ENCODE measurements around the gene RBM38.

The RBM38 gene

DNA sequence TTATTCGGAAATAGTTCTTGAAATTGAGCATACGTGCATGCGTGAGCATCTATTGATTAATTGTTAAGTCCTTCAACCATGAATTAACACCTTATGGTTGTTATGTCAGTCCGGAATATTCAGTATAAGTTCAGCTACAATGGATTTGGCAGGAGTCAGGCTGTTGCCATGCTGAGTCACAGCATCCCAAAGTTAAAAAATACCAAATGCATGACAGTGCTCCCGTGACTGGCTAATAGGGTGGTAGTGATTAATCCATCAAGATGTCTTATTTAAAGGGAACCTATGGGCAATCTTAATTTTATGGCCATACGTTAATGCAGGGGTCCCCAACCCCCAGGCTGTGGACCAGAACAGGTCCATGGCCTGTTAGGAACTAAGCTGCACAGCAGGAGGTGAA, 29.7 kb upstream of the RBM38 start:
- Histone ChIP-seq H2AK5ac (ENCODE audit: low read depth, low read length) (no peak overlapping the region), H3K4me2 (ENCODE audit: insufficient read depth, low read length, poor library complexity, severe bottlenecking) (no peak overlapping the region), H2BK12ac (ENCODE audit: low read length) (no peak overlapping the region), H3K4me1 (ENCODE audit: control insufficient read depth in 2 of 2, insufficient read depth in 1 of 2, low read depth in 1 of 2, low read length in 2 of 2) (no peaks in the 10 kb centered on the region), H3K79me1 (ENCODE audit: low read depth, low read length) (peaks cover 3% of the 10 kb centered on the region), H3K9me3 (replicated peaks in 1 of 2; ENCODE audit: control insufficient read depth in 2 of 2, insufficient read depth in 1 of 2, low read depth in 1 of 2, low read length in 2 of 2) (peaks cover 2 to 8% of the 10 kb centered on the region in 2 donors), H2BK15ac (ENCODE audit: low read length) (no peak overlapping the region), H3K23ac (ENCODE audit: low read depth, low read length, poor library complexity) (no peak overlapping the region), H3K27ac (replicated peaks; ENCODE audit: low read length) (no peak overlapping the region), H3K36me3 (replicated peaks in 1 of 2; ENCODE audit: control insufficient read depth in 2 of 2, insufficient read depth in 2 of 2, low read length in 2 of 2) (peaks cover 17 to 32% of the 10 kb centered on the region in 2 donors), H2AFZ (ENCODE audit: low read length) (no peak overlapping the region), H3K4me3 (ENCODE audit: low read length in 2 of 2) (no peak overlapping the region), H4K8ac (ENCODE audit: low read depth, low read length) (no peak overlapping the region), H3K4ac (ENCODE audit: low read length) (no peak overlapping the region), H3K14ac (ENCODE audit: low read length) (no peak overlapping the region), H3K27me3 (ENCODE audit: control insufficient read depth in 3 of 3, insufficient read depth in 3 of 3, low read depth in 1 of 3, low read length in 3 of 3) (no peaks in the 10 kb centered on the region), H4K91ac (ENCODE audit: low read depth, low read length, poor library complexity) (no peak overlapping the region), H3K9ac (ENCODE audit: low read depth, low read length, poor library complexity) (no peak overlapping the region), H2BK120ac (ENCODE audit: low read depth, low read length) (no peak overlapping the region), H3K18ac (ENCODE audit: low read length) (no peak overlapping the region), H2BK5ac (ENCODE audit: low read length) (no peak overlapping the region)
- no peak for DNase-seq (ENCODE audit: low spot score)
- 100% methylated on average over 1 of the region's 6 CpGs for WGBS, 2 donors (ENCODE audit: extremely low coverage in 2 of 2, insufficient read length in 2 of 2, insufficient replicate concordance in 1 of 2)

DNA sequence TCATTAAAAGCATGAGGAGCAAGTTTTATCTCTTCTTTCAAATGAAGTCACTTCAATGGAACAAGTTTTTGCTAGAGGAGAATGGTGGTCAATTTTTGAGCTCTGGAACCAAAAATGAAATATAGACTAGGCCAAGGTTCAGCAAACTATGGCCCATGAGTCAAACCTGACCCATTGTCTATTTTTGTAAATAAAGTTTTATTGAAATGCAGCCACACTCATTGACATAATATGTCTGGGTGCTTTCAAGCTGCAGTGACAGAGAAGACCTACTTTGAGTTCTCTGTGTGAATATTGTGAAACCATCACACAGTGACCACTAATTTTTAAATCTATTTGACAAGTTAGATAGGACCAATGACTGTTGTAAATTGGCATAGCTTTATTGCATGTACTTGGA, 26.7 kb upstream of the RBM38 start:
- H4K91ac ChIP-seq (ENCODE audit: low read depth, low read length, poor library complexity): no peak overlapping the region
- no peak overlapping the region for H3K4me3 ChIP-seq (ENCODE audit: low read length in 2 of 2)

DNA sequence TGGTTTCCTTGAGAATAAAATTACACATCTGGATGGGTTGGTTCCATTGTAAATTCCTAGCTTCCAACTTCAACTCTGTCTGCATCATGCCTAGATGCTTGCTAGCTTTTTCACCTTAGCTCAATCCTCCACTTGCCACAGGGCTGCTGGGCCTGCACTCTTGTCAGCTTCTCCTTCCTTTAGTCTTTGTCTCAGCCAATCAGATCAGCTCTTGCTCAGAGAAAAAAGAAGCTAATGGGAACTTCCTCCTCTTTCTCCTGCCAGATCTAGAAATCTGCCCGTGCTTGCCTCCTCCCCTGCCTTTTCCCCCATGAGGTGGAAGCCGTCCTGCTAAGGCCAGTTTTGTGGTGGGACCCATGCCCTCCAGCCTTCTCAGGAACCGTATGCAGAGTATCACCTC, 21.6 kb upstream of the RBM38 start:
- Histone ChIP-seq H2BK5ac (ENCODE audit: low read length) (no peak overlapping the region), H3K27me3 (ENCODE audit: control insufficient read depth in 3 of 3, insufficient read depth in 3 of 3, low read depth in 1 of 3, low read length in 3 of 3) (no peaks in the 10 kb centered on the region), H2AK5ac (ENCODE audit: low read depth, low read length) (no peak overlapping the region), H2BK12ac (ENCODE audit: low read length) (no peak overlapping the region), H3K18ac (ENCODE audit: low read length) (no peak overlapping the region), H2AFZ (ENCODE audit: low read length) (no peak overlapping the region), H3K79me1 (ENCODE audit: low read depth, low read length) (peaks cover 3% of the 10 kb centered on the region), H3K4me2 (ENCODE audit: insufficient read depth, low read length, poor library complexity, severe bottlenecking) (no peak overlapping the region), H3K9me3 (replicated peaks in 1 of 2; ENCODE audit: control insufficient read depth in 2 of 2, insufficient read depth in 1 of 2, low read depth in 1 of 2, low read length in 2 of 2) (no peaks in the 10 kb centered on the region), H3K9ac (ENCODE audit: low read depth, low read length, poor library complexity) (no peak overlapping the region), H3K27ac (replicated peaks; ENCODE audit: low read length) (no peak overlapping the region), H3K4ac (ENCODE audit: low read length) (no peak overlapping the region), H4K91ac (ENCODE audit: low read depth, low read length, poor library complexity) (no peak overlapping the region), H3K4me1 (ENCODE audit: control insufficient read depth in 2 of 2, insufficient read depth in 1 of 2, low read depth in 1 of 2, low read length in 2 of 2) (no peaks in the 10 kb centered on the region), H3K36me3 (replicated peaks in 1 of 2; ENCODE audit: control insufficient read depth in 2 of 2, insufficient read depth in 2 of 2, low read length in 2 of 2) (peaks cover 65 to 99% of the 10 kb centered on the region in 2 donors), H3K23ac (ENCODE audit: low read depth, low read length, poor library complexity) (no peak overlapping the region), H4K8ac (ENCODE audit: low read depth, low read length) (no peak overlapping the region), H2BK15ac (ENCODE audit: low read length) (no peak overlapping the region), H2BK120ac (ENCODE audit: low read depth, low read length) (no peak overlapping the region), H3K4me3 (ENCODE audit: low read length in 2 of 2) (no peak overlapping the region), H3K14ac (ENCODE audit: low read length) (no peak overlapping the region)
- no CpG with 5 or more reads among the region's 3 CpGs for WGBS, 2 donors (ENCODE audit: extremely low coverage in 2 of 2, insufficient read length in 2 of 2, insufficient replicate concordance in 1 of 2)
- DNase-seq (ENCODE audit: low spot score): no peak

More for the DNA sequence above, 26.7 kb upstream of the RBM38 start:
- no peaks in the 10 kb centered on the region for H3K27me3 ChIP-seq (ENCODE audit: control insufficient read depth in 3 of 3, insufficient read depth in 3 of 3, low read depth in 1 of 3, low read length in 3 of 3)
- no peak for DNase-seq (ENCODE audit: low spot score)
- H2AK5ac ChIP-seq (ENCODE audit: low read depth, low read length): no peak overlapping the region
- H3K14ac ChIP-seq (ENCODE audit: low read length): no peak overlapping the region
- no peak overlapping the region for H3K18ac ChIP-seq (ENCODE audit: low read length)
- H3K23ac ChIP-seq (ENCODE audit: low read depth, low read length, poor library complexity): no peak overlapping the region
- H2BK5ac ChIP-seq (ENCODE audit: low read length): no peak overlapping the region
- H3K4me2 ChIP-seq (ENCODE audit: insufficient read depth, low read length, poor library complexity, severe bottlenecking): no peak overlapping the region
- peaks cover 3% of the 10 kb centered on the region for H3K79me1 ChIP-seq (ENCODE audit: low read depth, low read length)
- H2BK12ac ChIP-seq (ENCODE audit: low read length): no peak overlapping the region
- H3K9me3 ChIP-seq (replicated peaks in 1 of 2; ENCODE audit: control insufficient read depth in 2 of 2, insufficient read depth in 1 of 2, low read depth in 1 of 2, low read length in 2 of 2): peaks cover 2 to 8% of the 10 kb centered on the region in 2 donors
- H2AFZ ChIP-seq (ENCODE audit: low read length): no peak overlapping the region
- no peak overlapping the region for H2BK120ac ChIP-seq (ENCODE audit: low read depth, low read length)
- H4K8ac ChIP-seq (ENCODE audit: low read depth, low read length): no peak overlapping the region
- no peak overlapping the region for H2BK15ac ChIP-seq (ENCODE audit: low read length)
- H3K9ac ChIP-seq (ENCODE audit: low read depth, low read length, poor library complexity): no peak overlapping the region
- H3K27ac ChIP-seq (replicated peaks; ENCODE audit: low read length): no peak overlapping the region
- no peak overlapping the region for H3K4ac ChIP-seq (ENCODE audit: low read length)
- H3K36me3 ChIP-seq (replicated peaks in 1 of 2; ENCODE audit: control insufficient read depth in 2 of 2, insufficient read depth in 2 of 2, low read length in 2 of 2): peaks cover 25 to 61% of the 10 kb centered on the region in 2 donors
- no peaks in the 10 kb centered on the region for H3K4me1 ChIP-seq (ENCODE audit: control insufficient read depth in 2 of 2, insufficient read depth in 1 of 2, low read depth in 1 of 2, low read length in 2 of 2)

- Histone ChIP-seq H4K91ac (ENCODE audit: low read depth, low read length, poor library complexity) (no peak overlapping the region), H2BK120ac (ENCODE audit: low read depth, low read length) (no peak overlapping the region), H3K4me1 (ENCODE audit: control insufficient read depth in 2 of 2, insufficient read depth in 1 of 2, low read depth in 1 of 2, low read length in 2 of 2) (no peaks in the 10 kb centered on the region), H2AK5ac (ENCODE audit: low read depth, low read length) (no peak overlapping the region), H2BK12ac (ENCODE audit: low read length) (no peak overlapping the region), H3K9me3 (replicated peaks in 1 of 2; ENCODE audit: control insufficient read depth in 2 of 2, insufficient read depth in 1 of 2, low read depth in 1 of 2, low read length in 2 of 2) (no peaks in the 10 kb centered on the region), H3K27ac (replicated peaks; ENCODE audit: low read length) (no peak overlapping the region), H2AFZ (ENCODE audit: low read length) (no peak overlapping the region), H3K27me3 (ENCODE audit: control insufficient read depth in 3 of 3, insufficient read depth in 3 of 3, low read depth in 1 of 3, low read length in 3 of 3) (no peaks in the 10 kb centered on the region), H3K18ac (ENCODE audit: low read length) (no peak overlapping the region), H4K8ac (ENCODE audit: low read depth, low read length) (no peak overlapping the region), H3K9ac (ENCODE audit: low read depth, low read length, poor library complexity) (no peak overlapping the region), H2BK5ac (ENCODE audit: low read length) (no peak overlapping the region), H3K36me3 (replicated peaks in 1 of 2; ENCODE audit: control insufficient read depth in 2 of 2, insufficient read depth in 2 of 2, low read length in 2 of 2) (peaks cover 72 to 99% of the 10 kb centered on the region in 2 donors), H3K4me2 (ENCODE audit: insufficient read depth, low read length, poor library complexity, severe bottlenecking) (no peak overlapping the region), H2BK15ac (ENCODE audit: low read length) (no peak overlapping the region), H3K23ac (ENCODE audit: low read depth, low read length, poor library complexity) (no peak overlapping the region), H3K79me1 (ENCODE audit: low read depth, low read length) (peaks cover 3% of the 10 kb centered on the region), H3K4me3 (ENCODE audit: low read length in 2 of 2) (no peak overlapping the region), H3K4ac (ENCODE audit: low read length) (no peak overlapping the region), H3K14ac (ENCODE audit: low read length) (no peak overlapping the region)
- DNase-seq (ENCODE audit: low spot score): no peak
- WGBS, 2 donors (ENCODE audit: extremely low coverage in 2 of 2, insufficient read length in 2 of 2, insufficient replicate concordance in 1 of 2): no CpG with 5 or more reads among the region's 9 CpGs
Measured at GRCh38 chr20:57370316-57370715, 20.9 kb upstream of the RBM38 start.

Data from neuronal stem cell (in vitro differentiated cells).